A673 (cell line): ENCODE data around the gene KCNK7.

Source experiments
- EZH2 ChIP-seq: fragments of 200-600 bp; sonication (generic); IDR thresholded peaks from 2 replicates; pipeline ENCODE4 v1.6.1; 2017; ENCODE audit warnings: borderline replicate concordance, low read depth, mild to moderate bottlenecking, mixed read lengths, antibody characterized with exemption, low read length; ENCODE audit not compliant: poor library complexity, severe bottlenecking
- TF ChIP-seq, protein P1 (sequence below): fragments of 300-800, 200-600 bp; sonication (generic); conservative IDR thresholded peaks from 2 replicates; pipeline ENCODE4 v1.5.1; 2017; ENCODE audit warnings: low read depth, mild to moderate bottlenecking, antibody characterized with exemption, low read length, moderate library complexity, mixed read lengths

DNA sequence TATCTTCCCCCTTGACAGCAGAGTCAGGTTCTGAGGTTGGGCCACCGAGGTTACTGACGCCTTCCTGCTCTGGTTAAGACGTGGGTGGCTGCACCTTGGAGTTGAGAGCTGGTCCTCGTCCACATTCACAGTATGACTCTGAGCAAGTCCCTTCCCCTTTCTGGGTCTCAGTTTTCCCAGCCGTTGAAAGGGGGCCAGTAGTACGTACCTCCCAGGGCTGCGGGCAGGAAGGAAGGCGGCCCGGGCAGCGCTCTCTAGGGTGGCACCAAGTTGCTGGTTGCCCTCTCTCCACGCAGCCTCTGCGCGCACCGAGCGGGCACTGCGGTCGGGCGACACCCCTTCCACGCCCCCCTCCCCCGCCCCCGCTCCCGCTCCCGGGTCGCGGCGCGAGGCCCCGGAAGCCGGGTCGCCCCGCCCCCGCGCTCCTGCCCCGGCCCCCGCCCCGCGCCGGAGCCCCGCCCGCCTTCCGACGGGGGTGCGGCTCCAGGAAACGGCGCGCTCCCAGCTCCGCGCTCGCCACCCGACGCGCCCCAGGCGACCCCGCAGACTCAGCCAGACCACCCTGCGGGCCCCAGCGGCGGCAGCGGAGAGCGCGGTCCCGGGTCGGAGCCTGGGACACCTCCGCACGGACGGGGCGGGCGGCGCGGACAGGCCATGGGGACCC is 19.9 kb downstream of the KCNK7 start, which contains the start of gene EHBP1L1:
- TF ChIP-seq EZH2, result no peak
- TF ChIP-seq, protein P1, sequence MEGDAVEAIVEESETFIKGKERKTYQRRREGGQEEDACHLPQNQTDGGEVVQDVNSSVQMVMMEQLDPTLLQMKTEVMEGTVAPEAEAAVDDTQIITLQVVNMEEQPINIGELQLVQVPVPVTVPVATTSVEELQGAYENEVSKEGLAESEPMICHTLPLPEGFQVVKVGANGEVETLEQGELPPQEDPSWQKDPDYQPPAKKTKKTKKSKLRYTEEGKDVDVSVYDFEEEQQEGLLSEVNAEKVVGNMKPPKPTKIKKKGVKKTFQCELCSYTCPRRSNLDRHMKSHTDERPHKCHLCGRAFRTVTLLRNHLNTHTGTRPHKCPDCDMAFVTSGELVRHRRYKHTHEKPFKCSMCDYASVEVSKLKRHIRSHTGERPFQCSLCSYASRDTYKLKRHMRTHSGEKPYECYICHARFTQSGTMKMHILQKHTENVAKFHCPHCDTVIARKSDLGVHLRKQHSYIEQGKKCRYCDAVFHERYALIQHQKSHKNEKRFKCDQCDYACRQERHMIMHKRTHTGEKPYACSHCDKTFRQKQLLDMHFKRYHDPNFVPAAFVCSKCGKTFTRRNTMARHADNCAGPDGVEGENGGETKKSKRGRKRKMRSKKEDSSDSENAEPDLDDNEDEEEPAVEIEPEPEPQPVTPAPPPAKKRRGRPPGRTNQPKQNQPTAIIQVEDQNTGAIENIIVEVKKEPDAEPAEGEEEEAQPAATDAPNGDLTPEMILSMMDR, result no peak
